Esophagus squamous epithelium (tissue), 4 donors: ENCODE results near the gene SNX19.

ENCODE experiments used
- CTCF ChIP-seq, 6 experiments: fragments of 450-650 bp in 4 of 6; fragments of 200-600 bp in 2 of 6; sonication (generic) in 2 of 6; IDR thresholded peaks; one replicate each; pipeline ENCODE4 v1.5.1; 2016 to 2019; ENCODE audit warnings: antibody characterized with exemption in 6 of 6, mild to moderate bottlenecking in 4 of 6, moderate library complexity in 4 of 6
- POLR2A ChIP-seq, 4 donors: fragments of 450-650 bp; IDR thresholded peaks; one replicate each; pipeline ENCODE4 v1.6.1; 2017; ENCODE audit warnings: antibody characterized with exemption in 4 of 4, mild to moderate bottlenecking in 4 of 4, moderate library complexity in 3 of 4

- TF ChIP-seq CTCF (IDR thresholded peaks at IDR 0.05) (no peak), POLR2A (IDR thresholded peaks at IDR 0.05) (no peak)
Observed at GRCh38 chr11:130837194-130837593, 79.1 kb downstream of the SNX19 start.
